HEK293 (cell line): ENCODE results near the gene AFDN.
A peak's percentile ranks its signal among the peaks of the same experiment; 100 is the strongest.

ENCODE experiments used
- CTCF ChIA-PET: fragments of 350-600 bp; formaldehyde crosslinking; extraction: SDS; loops from one replicate; lab custom pipeline; 2021; ENCODE audit warnings: antibody characterized with exemption; lab: Yijun Ruan, JAX
- POLR2A ChIA-PET: fragments of 300-600 bp; formaldehyde crosslinking; extraction: SDS; loops from one replicate; lab custom pipeline; 2020; ENCODE audit warnings: antibody characterized with exemption, inconsistent platforms; lab: Yijun Ruan, JAX
- H3K27ac ChIP-seq: fragments of 200-500 bp; sonication (Bioruptor generic); 2 replicates; pipeline ENCODE4 v1.5.1; 2014; ENCODE audit warnings: low read depth, low read length, control low read depth, inconsistent platforms; ENCODE audit errors: extremely low read depth
- H3K36me3 ChIP-seq, 2 experiments: fragments of 200-500 bp in 1 of 2; sonication (Bioruptor generic) in 1 of 2; 1 replicate in 1 of 2; 2 replicates in 1 of 2; pipeline ENCODE4 v1.5.1; 2014 to 2017; ENCODE audit warnings: inconsistent platforms in 2 of 2, low read length in 2 of 2; ENCODE audit not compliant: control insufficient read depth in 2 of 2, insufficient read depth in 1 of 2
- H3K4me1 ChIP-seq: fragments of 200-500 bp; sonication (Bioruptor generic); 2 replicates; pipeline ENCODE4 v1.5.1; 2014; ENCODE audit warnings: mild to moderate bottlenecking, low read length, inconsistent platforms; ENCODE audit not compliant: control insufficient read depth, insufficient read depth
- H3K4me3 ChIP-seq: 2 replicates; pipeline ENCODE4 v1.5.1; 2011; ENCODE audit warnings: low read depth, mild to moderate bottlenecking, control low read depth, low read length, moderate library complexity
- H3K9me3 ChIP-seq: fragments of 200-500 bp; sonication (Bioruptor generic); 2 replicates; pipeline ENCODE4 v1.5.1; 2014; ENCODE audit warnings: low read depth, low read length, inconsistent platforms; ENCODE audit not compliant: control insufficient read depth, insufficient read depth
- BCL6B ChIP-seq: fragments of 450-650 bp; formaldehyde crosslinking; IDR thresholded peaks from 2 replicates; pipeline ENCODE4 v1.5.1; 2017; ENCODE audit warnings: missing biosample characterization, missing genetic modification characterization
- GLIS2 ChIP-seq: fragments of 450-650 bp; formaldehyde crosslinking; IDR thresholded peaks from 2 replicates; pipeline ENCODE4 v1.5.1; 2016; ENCODE audit warnings: missing biosample characterization, missing genetic modification characterization
- HIC1 ChIP-seq: fragments of 450-650 bp; formaldehyde crosslinking; IDR thresholded peaks from 2 replicates; pipeline ENCODE4 v1.5.1; 2016; ENCODE audit warnings: missing biosample characterization, missing genetic modification characterization
- MZF1 ChIP-seq: fragments of 450-650 bp; formaldehyde crosslinking; IDR thresholded peaks from 2 replicates; pipeline ENCODE4 v1.5.1; 2017; ENCODE audit warnings: missing biosample characterization, missing genetic modification characterization, borderline replicate concordance
- SALL2 ChIP-seq: fragments of 450-650 bp; formaldehyde crosslinking; IDR thresholded peaks from 2 replicates; pipeline ENCODE4 v1.5.0; 2017; ENCODE audit warnings: missing biosample characterization, mild to moderate bottlenecking, missing genetic modification characterization, borderline replicate concordance
- SETDB1 ChIP-seq: IDR thresholded peaks from one replicate; pipeline ENCODE4 v1.6.1; 2017; ENCODE audit warnings: mild to moderate bottlenecking, low read length, moderate library complexity, mixed read lengths; ENCODE audit not compliant: insufficient read length
- TSHZ1 ChIP-seq: fragments of 450-650 bp; formaldehyde crosslinking; IDR thresholded peaks from 2 replicates; pipeline ENCODE4 v1.5.1; 2016; ENCODE audit warnings: missing biosample characterization, missing genetic modification characterization, borderline replicate concordance
- ZNF132 ChIP-seq: fragments of 450-650 bp; formaldehyde crosslinking; IDR thresholded peaks from 2 replicates; pipeline ENCODE4 v1.5.1; 2017; ENCODE audit warnings: missing biosample characterization, missing genetic modification characterization, borderline replicate concordance
- ZNF169 ChIP-seq: fragments of 450-650 bp; formaldehyde crosslinking; IDR thresholded peaks from 2 replicates; pipeline ENCODE4 v1.5.1; 2016; ENCODE audit warnings: missing biosample characterization, missing genetic modification characterization
- ZNF214 ChIP-seq: fragments of 450-650 bp; formaldehyde crosslinking; IDR thresholded peaks from 2 replicates; pipeline ENCODE4 v1.5.1; 2017; ENCODE audit warnings: missing biosample characterization, mild to moderate bottlenecking, missing genetic modification characterization, borderline replicate concordance
- ZNF560 ChIP-seq: fragments of 450-650 bp; formaldehyde crosslinking; IDR thresholded peaks from 2 replicates; pipeline ENCODE4 v1.5.1; 2017; ENCODE audit warnings: missing biosample characterization, missing genetic modification characterization, borderline replicate concordance
- ZNF571 ChIP-seq: fragments of 450-650 bp; formaldehyde crosslinking; IDR thresholded peaks from 2 replicates; pipeline ENCODE4 v1.5.0; 2017; ENCODE audit warnings: missing biosample characterization, missing genetic modification characterization
- ZNF596 ChIP-seq: fragments of 450-650 bp; IDR thresholded peaks from 2 replicates; pipeline ENCODE4 v1.5.0; 2018; ENCODE audit warnings: missing biosample characterization, mild to moderate bottlenecking, missing genetic modification characterization, moderate library complexity
- ZNF624 ChIP-seq: fragments of 450-650 bp; formaldehyde crosslinking; IDR thresholded peaks from 2 replicates; pipeline ENCODE4 v1.5.1; 2017; ENCODE audit warnings: missing biosample characterization, missing genetic modification characterization
- TF ChIP-seq, protein P1 (sequence below): fragments of 450-650 bp; formaldehyde crosslinking; IDR thresholded peaks from 2 replicates; pipeline ENCODE4 v1.5.1; 2017; ENCODE audit warnings: missing biosample characterization, missing genetic modification characterization
- TF ChIP-seq, protein P2 (sequence below): fragments of 450-650 bp; formaldehyde crosslinking; IDR thresholded peaks from 2 replicates; pipeline ENCODE4 v1.5.1; 2016; ENCODE audit warnings: missing biosample characterization, missing genetic modification characterization
- TF ChIP-seq, protein P3 (sequence below): fragments of 450-650 bp; formaldehyde crosslinking; IDR thresholded peaks from 2 replicates; pipeline ENCODE4 v1.5.1; 2016; ENCODE audit warnings: missing biosample characterization, missing genetic modification characterization

The AFDN gene

GRCh38 chr6:167872538-167873210 lies 46.0 kb downstream of the AFDN start (continued):
- TF ChIP-seq, protein P1, sequence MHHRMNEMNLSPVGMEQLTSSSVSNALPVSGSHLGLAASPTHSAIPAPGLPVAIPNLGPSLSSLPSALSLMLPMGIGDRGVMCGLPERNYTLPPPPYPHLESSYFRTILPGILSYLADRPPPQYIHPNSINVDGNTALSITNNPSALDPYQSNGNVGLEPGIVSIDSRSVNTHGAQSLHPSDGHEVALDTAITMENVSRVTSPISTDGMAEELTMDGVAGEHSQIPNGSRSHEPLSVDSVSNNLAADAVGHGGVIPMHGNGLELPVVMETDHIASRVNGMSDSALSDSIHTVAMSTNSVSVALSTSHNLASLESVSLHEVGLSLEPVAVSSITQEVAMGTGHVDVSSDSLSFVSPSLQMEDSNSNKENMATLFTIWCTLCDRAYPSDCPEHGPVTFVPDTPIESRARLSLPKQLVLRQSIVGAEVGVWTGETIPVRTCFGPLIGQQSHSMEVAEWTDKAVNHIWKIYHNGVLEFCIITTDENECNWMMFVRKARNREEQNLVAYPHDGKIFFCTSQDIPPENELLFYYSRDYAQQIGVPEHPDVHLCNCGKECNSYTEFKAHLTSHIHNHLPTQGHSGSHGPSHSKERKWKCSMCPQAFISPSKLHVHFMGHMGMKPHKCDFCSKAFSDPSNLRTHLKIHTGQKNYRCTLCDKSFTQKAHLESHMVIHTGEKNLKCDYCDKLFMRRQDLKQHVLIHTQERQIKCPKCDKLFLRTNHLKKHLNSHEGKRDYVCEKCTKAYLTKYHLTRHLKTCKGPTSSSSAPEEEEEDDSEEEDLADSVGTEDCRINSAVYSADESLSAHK (tag by site-specific recombination) = no peak
- no peak for TF ChIP-seq SETDB1
- TF ChIP-seq MZF1 (tag by site-specific recombination) = no peak
- no peak for TF ChIP-seq HIC1 (tag by site-specific recombination)
- TF ChIP-seq GLIS2 (tag by site-specific recombination) = no peak
- TF ChIP-seq SALL2 (tag by site-specific recombination) = no peak
- TF ChIP-seq ZNF571 (tag by site-specific recombination) = no peak

DNA sequence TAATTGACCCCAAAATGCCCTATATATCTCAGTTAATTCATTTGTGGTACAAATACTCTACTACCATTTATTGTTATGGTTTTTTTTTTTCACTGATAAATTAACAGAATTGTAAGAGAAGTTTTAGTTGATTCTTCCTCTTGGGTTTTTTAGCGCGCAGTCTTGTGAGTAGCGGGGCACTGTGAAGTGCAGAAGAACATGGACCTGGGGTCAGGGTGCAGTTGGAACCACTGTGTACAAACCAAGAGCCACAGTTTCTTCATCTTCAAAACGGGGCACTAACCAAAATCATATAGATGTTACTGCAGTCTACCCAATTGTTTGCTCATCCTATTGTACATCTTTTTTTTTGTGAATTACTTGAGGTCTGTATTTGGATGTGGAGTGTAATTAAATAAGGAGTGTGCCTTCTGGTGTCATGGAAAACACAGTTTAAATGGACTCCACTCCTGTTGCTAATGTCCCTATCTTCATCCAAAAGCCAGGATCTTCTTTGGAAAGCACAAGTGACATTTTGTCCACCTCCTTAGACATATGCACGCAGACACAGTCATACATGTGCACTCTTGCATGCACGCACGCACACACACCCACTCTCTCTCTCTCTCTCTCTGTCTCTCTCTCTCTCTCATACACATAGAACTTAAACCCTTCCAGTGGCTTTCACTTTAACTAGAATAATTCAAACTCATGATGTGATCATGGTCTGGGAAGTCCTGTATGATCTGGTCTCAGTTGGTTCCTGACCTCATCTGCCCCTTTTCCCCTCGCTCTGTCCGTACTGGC lies 51.5 kb downstream of the AFDN start:
- POLR2A ChIA-PET = interaction anchor here (1.0 kb wide), 1 partner anchor 50 kb away, joined by 3 read pairs; no protein-coding TSS in a partner anchor

GRCh38 chr6:167879612-167880011 lies 52.9 kb downstream of the AFDN start:
- H3K9me3 ChIP-seq = no peaks in the 10 kb centered on the region
- H3K4me1 ChIP-seq = no peaks in the 10 kb centered on the region
- H3K36me3 ChIP-seq = peaks cover 15 to 93% of the 10 kb centered on the region in 2 experiments
- H3K27ac ChIP-seq = no peak overlapping the region
- CTCF ChIA-PET = interaction anchor here (1.0 kb wide), 1 partner anchor 890 kb away, joined by 3 read pairs; no protein-coding TSS in a partner anchor
- H3K4me3 ChIP-seq = no peak overlapping the region
- POLR2A ChIA-PET = no interaction called here
- TF ChIP-seq ZNF169 (tag by site-specific recombination) (no peak), ZNF624 (tag by site-specific recombination) (no peak), TSHZ1 (tag by site-specific recombination) (no peak), ZNF132 (tag by site-specific recombination) (no peak), ZNF214 (tag by site-specific recombination) (no peak), BCL6B (tag by site-specific recombination) (no peak), ZNF560 (tag by site-specific recombination) (no peak)
- TF ChIP-seq, protein P2, sequence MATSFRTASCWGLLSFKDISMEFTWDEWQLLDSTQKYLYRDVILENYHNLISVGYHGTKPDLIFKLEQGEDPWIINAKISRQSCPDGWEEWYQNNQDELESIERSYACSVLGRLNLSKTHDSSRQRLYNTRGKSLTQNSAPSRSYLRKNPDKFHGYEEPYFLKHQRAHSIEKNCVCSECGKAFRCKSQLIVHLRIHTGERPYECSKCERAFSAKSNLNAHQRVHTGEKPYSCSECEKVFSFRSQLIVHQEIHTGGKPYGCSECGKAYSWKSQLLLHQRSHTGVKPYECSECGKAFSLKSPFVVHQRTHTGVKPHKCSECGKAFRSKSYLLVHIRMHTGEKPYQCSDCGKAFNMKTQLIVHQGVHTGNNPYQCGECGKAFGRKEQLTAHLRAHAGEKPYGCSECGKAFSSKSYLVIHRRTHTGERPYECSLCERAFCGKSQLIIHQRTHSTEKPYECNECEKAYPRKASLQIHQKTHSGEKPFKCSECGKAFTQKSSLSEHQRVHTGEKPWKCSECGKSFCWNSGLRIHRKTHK (tag by site-specific recombination) = no peak

More for the DNA sequence above, 51.5 kb downstream of the AFDN start:
- no peaks in the 10 kb centered on the region for H3K9me3 ChIP-seq
- TF ChIP-seq ZNF596 (tag by site-specific recombination) = peak; percentile 51; the same call in 1 of the 2 replicates
- TF ChIP-seq, protein P3, sequence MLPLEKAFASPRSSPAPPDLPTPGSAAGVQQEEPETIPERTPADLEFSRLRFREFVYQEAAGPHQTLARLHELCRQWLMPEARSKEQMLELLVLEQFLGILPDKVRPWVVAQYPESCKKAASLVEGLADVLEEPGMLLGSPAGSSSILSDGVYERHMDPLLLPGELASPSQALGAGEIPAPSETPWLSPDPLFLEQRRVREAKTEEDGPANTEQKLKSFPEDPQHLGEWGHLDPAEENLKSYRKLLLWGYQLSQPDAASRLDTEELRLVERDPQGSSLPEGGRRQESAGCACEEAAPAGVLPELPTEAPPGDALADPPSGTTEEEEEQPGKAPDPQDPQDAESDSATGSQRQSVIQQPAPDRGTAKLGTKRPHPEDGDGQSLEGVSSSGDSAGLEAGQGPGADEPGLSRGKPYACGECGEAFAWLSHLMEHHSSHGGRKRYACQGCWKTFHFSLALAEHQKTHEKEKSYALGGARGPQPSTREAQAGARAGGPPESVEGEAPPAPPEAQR (tag by site-specific recombination) = no peak
- H3K4me3 ChIP-seq = no peak overlapping the region
- CTCF ChIA-PET = no interaction called here
- H3K36me3 ChIP-seq = peaks cover 15 to 88% of the 10 kb centered on the region in 2 experiments
- H3K4me1 ChIP-seq = no peaks in the 10 kb centered on the region
- no peak overlapping the region for H3K27ac ChIP-seq
